H4 (cell line): ENCODE data around the gene CHAC2. TPM values are rescaled to one million over a fixed set of nuclear protein-coding genes. Genes with fewer than 3 reads are reported as not detected.
A peak's percentile ranks its signal among the peaks of the same experiment; 100 is the strongest.
"Not testable (repeated sequence)": the region's sequence is repeated elsewhere in the genome, so short reads cannot be mapped to it uniquely, and the experiment has no call there.

ENCODE experiments used
- DNase-seq: peaks from one replicate; pipeline ENCODE4 v3.0.0-alpha.2; 2015; ENCODE audit warnings: low spot score
- total RNA-seq: library from RNA; depleted of rRNA; stranded (reverse); fragments of >200 nt; shearing (Covaris generic); gene quantifications from 2 replicates; pipeline ENCODE4 v1.2.3, GENCODE V29; 2014; rRNA removed

Gene CHAC2
- total RNA-seq = 36.1 and 37.0 TPM in 2 replicates

DNA sequence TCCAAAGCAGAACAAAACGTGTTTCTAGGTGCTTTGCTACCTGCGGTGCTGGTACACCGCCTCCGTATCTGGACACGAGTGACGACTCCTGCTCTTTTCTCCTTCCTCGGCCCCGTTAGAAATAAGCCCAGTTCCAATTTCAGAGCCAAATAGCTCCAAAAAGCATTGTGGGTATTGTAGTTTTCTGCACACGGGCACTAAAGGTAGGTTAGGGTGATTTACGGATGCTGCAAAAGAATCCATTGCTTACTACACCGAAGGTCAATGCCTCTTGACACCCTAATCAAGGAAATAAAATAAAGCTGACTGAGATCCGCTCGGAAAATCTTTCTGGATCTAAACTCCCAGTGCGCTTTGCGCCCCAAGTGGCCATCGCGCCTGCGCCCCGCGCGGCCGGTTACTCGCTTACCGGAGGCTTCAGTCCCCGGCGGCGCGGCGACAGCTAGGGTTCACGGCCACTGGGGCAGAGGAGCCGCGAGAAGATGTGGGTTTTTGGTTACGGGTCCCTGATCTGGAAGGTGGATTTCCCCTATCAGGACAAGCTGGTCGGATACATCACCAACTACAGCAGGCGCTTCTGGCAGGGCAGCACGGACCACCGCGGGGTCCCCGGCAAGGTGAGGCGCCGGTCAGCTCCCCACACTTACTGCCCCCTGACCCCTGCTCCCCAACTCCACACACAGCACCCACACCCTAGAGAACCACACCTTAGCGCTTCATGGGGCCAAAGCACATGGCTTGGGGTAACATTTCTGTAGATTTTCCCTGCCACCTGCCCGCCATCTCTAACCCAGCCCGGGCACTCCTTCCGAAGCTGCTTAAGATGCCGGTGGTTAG lies at the start of gene CHAC2:
TSS of gene CHAC2 (plus strand) at position 400 of the 837 bp plus-strand sequence. CDS start at position 483, 83 bp downstream.
- DNase-seq = peak; percentile 74

DNA sequence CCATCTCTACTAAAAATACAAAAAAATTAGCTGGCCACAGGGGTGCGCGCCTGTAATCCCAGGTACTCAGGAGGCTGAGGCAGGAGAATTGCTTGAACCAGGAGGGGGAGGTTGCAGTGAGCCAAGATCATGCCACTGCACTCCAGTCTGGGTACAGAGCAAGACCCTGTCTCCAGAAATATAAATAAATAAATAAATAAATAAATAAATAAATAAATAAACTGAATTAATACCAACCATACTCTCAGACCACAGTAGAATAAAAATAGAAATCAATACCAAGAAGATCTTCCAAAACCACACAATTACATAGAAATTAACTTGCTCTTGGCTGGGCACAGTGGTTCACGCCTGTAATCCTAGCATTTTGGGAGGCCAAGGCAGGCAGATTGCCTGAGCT lies 46.7 kb upstream of the CHAC2 start:
- DNase-seq = not testable (repeated sequence)

DNA sequence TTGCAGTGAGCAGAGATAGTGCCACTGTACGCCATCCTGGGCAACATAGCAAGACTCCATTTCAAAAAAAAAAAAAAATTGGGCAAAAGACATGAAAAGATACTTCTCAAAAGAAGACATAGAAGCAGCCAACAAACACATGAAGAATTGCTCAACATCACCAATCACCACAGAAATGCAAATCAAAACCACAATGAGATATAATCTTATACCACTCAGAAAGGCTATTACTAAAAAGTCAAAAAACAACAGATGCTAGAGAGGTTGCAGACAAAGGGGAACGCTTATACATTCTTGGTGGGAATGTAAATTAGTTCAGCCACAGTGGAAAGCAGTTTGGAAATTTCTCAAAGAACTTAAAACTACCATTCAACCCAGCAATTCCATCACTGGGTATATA lies 43.1 kb upstream of the CHAC2 start:
- peak; percentile 10 for DNase-seq

DNA sequence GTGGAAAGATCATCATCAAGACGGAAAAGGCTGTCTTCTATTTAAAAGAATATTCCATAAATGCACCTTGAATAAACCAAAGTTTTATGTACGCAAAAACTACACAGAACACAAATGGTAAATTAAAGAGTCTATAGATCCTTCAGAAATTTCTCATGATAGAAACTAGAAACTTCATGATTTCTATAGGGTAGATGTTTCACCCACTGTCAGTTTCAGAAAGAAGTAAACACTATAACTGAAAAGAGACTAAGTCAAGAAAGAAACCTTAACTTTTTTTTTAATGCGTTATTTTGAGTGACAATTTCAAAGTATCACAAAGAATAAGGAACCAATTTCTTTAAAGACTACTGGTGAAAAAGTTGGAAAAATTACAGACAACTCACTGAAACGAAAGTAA lies 41.9 kb upstream of the CHAC2 start:
- no peak for DNase-seq

DNA sequence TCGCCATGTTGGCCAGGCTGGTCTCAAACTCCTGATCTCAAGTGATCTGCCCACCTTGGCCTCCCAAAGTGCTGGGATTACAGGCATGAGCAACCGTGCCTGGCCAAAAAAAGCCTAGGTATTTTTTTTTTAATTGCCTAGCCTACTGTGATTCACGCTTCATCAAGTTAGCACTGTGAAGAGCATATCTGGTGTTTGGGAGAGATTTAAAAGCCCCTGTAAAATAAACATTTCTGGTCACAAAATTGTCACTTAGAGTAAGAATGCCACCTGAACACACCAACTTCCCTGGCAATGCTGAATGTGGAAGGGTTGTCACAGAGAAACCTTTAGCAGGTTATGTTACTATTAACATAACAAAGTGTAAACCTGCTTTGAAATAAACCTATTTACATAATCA lies 39.7 kb upstream of the CHAC2 start:
- no peak for DNase-seq

DNA sequence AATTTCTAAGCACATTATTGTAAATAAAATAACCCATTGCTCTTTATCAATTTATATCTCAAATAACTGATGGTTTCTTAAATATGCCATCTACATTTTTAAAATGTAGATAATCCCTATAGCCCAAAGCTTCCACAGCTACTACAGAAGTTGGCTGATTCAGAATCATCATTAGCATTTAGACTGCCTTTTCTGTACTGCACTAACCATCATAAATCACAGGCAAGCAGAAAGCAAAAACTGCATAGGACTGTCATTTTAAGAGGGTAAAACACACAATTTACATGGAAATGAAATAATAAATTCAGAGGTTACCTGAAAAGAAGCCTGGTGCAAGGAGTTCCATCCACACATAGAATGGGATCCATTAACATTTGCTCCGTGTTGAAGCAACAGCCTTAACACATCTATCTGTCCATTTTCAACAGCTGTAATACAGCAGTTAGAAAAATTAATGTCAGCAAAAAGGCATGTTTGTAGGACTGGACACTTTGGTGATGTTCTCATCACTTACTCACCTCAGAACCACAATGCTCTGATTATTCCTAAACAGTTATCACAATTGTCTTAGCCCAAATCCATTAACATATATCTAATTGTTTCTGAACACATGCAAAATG lies 38.4 kb upstream of the CHAC2 start:
- no peak for DNase-seq

DNA sequence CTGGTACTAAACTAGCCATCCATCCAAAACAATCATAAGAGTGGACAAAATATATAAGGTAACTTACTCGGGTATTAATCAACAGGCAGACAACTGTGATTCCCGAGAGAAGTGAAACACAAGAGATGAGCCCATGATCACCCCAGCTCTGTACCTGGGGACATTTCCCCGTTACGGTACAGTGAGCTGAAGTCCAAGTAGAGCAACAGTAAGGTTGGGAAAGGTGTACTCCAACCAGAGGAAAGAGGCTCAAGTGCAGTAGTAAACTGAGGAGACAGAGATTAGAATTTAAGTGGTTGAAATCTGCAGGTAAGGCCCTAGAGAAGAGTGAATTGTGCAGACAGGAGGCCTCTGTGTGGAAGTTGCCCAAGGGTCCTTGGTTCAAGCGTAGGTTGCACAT lies 30.5 kb upstream of the CHAC2 start:
- no peak for DNase-seq

DNA sequence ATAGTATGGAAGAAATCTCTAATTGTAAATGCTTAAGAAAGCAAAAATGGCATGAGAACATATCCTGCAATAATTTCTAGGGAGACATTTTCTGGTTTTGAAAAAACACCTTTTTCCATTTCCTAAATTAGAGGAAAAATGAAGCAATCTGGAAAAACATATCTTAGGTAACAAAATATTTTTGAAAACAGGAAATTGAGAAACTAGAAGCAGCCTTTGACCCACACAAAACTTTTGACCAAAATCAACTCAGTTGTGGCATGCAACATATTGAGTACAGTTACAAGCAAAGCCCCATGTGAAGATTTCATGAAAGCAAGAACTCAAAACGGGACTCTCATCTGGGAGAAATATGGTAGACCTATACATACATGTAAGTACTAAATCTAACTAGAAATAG lies 28.6 kb upstream of the CHAC2 start:
- DNase-seq = no peak

DNA sequence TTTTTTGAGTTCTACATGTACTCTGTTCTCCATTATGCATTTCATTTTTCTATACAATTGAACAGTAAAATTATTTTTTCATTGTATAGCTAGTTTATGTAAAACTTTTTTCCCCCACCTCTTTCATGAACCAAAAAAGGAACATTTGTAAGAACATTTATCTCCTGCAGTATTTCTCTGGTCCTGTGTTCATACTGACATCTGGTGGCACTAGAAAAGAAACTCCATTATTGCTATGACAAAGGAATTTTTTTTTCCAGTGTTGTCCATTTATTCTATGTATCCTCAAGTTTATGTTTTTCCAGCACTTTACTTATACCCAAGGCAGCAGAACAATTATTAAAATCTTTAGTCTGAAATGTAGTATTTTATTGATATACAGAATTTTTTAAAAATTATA lies 27.4 kb upstream of the CHAC2 start:
- DNase-seq = peak; percentile 42

DNA sequence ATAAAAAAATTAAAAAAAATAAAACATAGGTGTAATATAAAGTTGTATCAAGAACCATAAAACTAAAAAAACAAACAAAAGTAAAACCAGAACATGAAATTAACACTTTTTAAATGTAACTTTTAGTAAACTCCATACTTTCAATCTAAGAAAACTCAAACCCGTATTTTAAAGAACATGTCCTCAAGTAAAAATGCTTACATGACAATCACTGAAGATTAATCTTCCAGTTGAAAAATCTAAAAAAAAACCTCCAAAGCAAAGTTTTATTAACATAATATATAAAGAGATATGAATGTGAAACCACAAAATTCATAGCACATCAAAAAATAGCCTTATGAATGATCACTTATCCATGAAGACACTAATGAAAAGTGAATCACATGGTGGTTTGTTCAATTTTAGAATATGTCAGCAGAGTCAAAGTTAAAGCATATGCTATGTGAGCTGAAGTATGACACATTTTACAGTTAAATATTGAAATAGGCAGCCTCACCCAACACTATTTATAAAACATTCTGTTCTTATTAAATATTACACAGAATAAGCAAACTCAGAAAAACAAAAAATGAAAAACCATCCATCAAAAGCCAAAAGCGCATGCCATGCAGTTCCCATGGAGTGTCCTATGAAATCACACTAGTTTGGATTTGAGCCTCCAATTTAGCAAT lies 23.1 kb upstream of the CHAC2 start:
- no peak for DNase-seq

DNA sequence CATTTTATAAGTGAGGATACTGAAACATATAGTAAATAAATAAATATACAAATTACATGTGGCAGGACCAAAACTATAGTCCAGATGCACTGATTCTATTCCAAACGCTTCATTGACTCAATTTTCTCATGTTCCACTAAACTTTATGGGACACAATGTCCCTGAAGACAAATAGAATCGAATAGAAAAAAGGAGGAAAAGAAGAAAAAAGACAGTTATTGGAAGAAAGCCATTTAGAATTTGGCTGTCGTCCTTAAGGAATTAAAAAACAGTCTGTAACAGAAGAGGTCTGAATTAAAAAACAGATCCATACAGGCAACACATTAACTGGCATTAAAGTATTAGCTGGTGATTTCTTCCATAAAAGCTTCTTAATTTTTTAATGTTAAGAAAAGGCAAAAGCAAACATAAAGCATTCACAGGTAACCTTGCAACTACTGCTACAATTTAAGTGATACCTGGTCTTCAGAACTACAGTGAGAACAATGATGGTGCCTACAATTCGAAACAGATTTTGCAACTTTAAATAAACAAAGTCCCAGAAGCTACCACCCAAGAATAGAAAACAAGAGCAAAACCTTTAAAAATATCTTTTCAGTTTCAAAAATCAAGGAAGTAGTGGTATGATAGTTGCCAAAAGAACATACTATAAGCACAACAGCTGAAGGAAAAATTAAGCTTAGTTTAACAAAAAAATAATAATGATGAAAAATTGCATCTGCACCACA lies 17.4 kb upstream of the CHAC2 start:
- no peak for DNase-seq

DNA sequence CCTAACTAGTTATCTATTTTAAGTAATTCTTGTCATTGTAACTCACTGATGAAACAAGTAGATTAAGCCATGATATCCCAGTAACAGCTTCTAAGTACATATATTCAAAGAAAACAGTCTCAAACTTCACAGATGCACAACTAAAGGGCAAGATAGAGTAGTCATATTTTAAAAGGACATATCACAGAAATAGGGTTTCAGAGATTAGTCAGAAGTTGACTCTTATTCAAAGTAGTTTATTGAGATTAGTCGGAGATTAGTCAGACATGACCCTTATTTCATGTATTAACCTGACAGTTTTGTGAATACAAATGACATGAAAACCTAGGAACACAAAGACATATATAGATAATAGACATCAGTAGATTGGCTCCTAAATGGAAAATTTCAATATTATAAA lies 15.9 kb upstream of the CHAC2 start:
- DNase-seq = no peak

DNA sequence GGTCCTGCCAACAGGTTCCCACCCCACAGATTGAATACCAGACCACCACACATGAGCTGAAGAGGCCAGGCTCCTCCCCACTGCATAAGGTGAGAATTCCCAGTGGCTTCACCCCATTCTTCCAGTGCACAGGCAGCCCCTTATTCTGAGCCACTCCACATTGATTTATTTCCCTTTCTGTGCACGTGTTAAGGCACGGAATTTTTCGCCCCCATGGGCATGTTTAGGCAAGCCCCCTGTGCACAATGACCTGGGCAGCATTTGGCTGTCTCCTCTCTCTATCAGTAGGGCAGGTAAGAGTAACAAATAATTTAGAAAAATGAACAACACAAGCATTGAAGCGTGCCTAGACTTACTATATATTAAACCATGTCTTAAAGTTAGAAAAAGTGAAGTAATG lies 15.2 kb upstream of the CHAC2 start:
- DNase-seq = no peak

DNA sequence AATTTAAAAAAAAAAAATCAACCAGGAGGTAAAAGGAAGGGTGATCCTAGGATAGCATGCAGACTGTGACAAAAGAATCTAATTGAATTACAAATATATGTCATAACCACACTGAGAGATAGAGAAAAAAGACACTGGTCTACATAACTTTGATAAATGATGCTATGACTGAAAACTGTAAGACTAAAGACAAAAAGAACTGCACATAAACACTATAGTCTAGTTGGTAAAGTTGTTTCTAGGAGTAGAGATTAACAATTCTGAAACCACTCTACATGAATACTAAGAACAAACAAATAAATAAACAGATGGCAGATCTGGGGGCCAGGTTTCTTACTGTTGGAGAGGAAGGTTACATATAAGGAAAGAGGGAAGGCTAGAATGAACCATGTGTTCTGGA lies 14.6 kb upstream of the CHAC2 start:
- no peak for DNase-seq

DNA sequence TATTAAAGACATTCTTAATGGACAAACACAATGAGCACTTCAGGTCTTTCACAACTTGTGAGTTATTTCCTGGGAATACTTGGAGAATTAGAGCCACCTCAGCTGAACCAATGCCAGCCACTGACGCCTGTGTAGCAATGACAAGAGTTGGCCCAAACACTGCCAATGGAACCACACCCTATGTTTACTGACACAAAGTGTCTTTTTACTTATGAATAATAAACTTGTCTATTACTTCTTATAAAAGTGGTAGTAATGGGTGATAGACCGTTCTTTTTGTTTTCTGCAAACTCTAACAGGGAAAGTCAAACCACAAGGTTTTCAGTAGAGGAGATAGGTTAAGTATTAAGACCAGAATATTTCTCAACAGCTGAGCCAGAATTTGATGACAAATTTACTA lies 12.5 kb upstream of the CHAC2 start:
- DNase-seq = no peak

DNA sequence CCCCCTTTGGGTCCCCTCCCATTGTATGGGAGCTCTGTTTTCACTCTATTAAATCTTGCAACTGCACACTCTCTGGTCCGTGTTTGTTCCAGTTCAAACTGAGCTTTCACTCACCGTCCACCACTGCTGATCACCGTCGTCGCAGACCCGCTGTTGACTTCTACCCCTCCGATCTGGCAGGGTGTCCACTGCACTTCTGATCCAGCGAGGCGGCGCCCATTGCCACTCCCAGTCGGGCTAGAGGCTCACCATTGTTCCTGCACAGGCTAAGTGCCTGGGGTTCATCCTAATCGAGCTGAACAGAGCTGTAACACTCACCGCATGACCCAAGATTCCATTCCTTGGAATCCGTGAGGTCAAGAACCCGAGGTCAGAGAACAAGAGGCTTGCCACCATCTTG lies 11.0 kb upstream of the CHAC2 start:
- DNase-seq = no peak

DNA sequence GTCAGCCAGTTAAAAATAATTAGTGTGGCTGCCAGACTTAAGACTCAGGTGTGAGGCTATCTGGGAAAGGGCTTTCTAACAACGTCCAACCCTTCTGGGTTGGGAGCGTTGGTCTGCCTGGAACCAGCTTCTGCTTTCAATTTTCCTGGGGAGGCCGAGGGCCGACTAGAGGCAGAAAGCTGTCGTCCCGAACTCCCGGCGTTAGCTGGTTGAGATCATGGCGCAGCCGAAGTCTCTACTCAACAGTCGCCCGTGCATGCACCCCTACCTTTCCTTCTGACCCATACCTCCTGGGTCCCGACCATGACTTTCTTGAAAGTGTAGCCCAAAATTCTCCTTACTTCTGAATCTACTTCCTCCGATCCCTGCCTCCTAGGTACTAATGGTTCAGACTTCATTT lies 10.4 kb upstream of the CHAC2 start:
- DNase-seq = not testable (repeated sequence)

DNA sequence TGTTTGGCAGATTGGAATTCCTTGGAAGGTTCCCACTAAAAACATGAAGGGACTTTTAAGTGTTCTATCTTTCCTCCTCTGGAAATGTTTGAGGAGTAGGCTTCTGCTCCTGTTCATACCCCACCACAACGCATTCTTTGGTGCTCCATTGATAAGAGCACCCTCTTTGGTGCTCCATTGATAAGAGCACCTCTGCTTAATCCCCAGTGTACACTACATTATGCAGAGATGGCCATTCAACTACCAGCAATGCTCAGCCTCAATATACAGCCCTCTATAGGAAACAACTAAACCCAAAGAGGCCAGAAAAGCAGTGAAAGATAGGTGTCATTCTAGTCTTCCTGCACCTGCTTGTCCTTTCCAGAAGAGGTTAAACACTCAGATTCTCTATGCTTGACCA lies 1.8 kb upstream of the CHAC2 start:
- no peak for DNase-seq

DNA sequence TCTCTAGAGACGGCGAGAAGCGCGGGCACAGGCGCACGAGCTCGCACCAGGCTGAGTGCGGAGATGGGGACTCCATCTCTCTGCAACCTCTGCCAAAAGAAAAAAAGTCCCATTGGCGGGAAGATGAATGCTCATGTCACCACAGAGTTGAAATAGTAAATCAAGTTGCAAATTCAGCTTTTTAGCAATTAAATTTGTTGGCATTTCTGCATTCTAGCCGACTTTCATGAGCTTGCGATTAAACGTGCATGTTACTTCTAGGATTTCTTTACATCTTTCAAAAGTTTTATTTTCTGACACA lies 588 bp downstream of the CHAC2 start:
- DNase-seq = no peak

DNA sequence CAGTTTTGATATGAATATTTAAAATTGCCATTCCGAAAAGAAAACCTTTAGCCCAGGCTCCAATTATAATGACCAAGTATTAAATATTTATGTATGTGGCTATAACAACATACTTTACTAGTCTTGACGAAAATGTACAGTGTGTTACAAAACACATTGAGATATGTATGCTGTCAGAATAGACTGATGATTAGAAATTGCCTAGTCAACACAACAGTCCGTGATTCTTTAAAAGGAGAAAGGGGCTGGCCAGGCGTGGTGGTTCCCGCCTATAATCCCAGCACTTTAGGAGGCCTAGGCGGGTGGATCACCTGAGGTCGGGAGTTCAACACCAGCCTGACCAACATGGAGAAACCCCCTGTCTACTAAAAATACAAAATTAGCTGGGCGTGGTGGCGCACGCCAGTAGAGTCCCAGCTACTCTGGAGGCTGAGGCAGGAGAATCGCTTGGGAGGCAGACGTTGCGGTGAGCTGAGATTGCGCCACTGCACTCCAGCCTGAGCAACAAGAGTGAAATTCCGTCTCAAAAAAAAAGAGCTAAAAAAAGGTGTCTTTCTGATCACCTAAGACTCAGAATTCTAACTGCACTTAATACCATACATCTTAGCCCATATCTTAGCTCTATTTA lies 1.8 kb downstream of the CHAC2 start:
- no peak for DNase-seq

DNA sequence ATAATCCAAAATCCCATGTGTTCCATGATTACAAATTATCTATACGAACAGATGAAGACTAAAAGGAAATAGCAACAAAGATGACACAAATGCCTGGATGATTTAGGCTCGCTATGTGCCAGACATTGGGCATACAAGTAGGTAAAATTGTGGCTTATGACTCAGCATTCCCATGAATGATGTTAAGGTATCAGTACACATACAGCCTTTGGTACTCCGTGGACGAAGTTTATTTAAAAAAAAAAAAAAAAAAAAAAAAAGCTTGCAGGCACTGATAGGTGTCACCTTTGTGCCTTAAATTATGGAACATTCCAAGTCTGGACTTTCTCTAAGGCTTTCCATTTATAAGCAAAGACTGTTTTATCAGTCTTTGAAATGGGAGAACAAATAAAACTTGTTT lies 2.7 kb downstream of the CHAC2 start:
- DNase-seq = peak; percentile 53

DNA sequence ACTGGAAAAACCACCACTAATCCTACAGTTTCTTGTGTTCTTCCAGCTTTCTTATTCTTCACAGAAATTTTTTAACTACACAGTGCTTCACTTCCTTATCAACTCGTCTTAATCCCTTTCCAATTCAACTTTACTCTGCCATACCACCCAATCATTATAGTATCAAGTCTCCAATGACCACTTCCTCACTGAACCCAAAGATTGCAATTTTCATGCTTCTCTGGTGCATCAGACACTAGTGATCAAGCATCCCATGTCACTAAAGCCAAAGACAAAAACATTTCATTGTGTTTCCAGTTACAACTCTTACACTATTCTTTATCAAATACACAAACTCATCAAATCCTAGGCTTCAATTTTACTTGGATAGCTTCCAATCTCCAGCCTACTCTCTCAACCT lies 9.5 kb downstream of the CHAC2 start:
- no peak for DNase-seq
